OCI-LY1 (cell line): ENCODE results near the gene KCNMB2.

Experiments
- EZH2 ChIP-seq: fragments of 200-600 bp; sonication (generic), shearing (Covaris generic); IDR thresholded peaks from 2 replicates; pipeline ENCODE4 v1.8.0; 2017; ENCODE audit warnings: borderline replicate concordance, mixed run types, mild to moderate bottlenecking, antibody characterized with exemption, low read length, moderate library complexity, mixed read lengths
- TF ChIP-seq, protein P1 (sequence below): fragments of 200-600 bp; sonication (generic), shearing (Covaris generic); IDR thresholded peaks from 2 replicates; pipeline ENCODE4 v1.5.1; 2017; ENCODE audit warnings: mild to moderate bottlenecking, antibody characterized with exemption, low read length, moderate library complexity, mixed read lengths

DNA sequence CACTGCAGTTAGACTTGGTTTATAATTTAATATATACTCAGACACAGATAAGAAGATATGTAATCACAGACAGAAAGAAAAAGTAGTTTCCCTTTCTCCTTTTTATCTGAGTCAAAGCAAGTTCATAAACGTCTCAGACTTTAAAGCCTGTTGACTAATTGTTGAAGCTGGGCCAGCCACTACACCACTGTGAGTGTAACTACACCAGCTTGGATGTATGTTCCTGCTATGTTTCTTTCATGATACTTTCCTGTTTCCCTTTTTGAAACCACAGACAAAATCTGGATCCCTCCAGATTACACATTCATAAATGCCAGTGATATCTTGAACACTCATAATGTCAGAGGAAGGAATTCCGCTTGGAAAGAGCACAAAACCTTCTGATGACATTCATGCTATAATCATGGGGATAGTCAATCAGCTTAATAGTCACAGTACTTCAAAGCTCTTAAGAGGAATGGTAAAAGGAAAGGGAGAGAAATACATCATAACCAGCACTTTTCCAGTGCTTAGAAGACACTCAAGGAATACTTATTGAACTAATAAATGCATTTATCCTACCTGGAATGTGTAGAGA, 32.0 kb downstream of the KCNMB2 start:
- TF ChIP-seq, protein P1, sequence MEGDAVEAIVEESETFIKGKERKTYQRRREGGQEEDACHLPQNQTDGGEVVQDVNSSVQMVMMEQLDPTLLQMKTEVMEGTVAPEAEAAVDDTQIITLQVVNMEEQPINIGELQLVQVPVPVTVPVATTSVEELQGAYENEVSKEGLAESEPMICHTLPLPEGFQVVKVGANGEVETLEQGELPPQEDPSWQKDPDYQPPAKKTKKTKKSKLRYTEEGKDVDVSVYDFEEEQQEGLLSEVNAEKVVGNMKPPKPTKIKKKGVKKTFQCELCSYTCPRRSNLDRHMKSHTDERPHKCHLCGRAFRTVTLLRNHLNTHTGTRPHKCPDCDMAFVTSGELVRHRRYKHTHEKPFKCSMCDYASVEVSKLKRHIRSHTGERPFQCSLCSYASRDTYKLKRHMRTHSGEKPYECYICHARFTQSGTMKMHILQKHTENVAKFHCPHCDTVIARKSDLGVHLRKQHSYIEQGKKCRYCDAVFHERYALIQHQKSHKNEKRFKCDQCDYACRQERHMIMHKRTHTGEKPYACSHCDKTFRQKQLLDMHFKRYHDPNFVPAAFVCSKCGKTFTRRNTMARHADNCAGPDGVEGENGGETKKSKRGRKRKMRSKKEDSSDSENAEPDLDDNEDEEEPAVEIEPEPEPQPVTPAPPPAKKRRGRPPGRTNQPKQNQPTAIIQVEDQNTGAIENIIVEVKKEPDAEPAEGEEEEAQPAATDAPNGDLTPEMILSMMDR = no peak
- no peak for TF ChIP-seq EZH2
